Measurements from ENCODE around the gene MRPS10. TPM values are rescaled to one million over a fixed set of nuclear protein-coding genes. Genes with fewer than 3 reads are reported as not detected.

MRPS10 gene
- total RNA-seq, 1 experiment from 2014 or later: 67.6 TPM

- CTCF ChIA-PET: interaction anchor here (0.6 kb wide), 1 partner anchor 46 kb away, joined by 12 read pairs; no protein-coding TSS in a partner anchor
- Histone ChIP-seq H3K27me3 (ENCODE audit: control insufficient read depth, insufficient read depth, low read length) (no peaks in the 10 kb centered on the region), H3K9me3 (ENCODE audit: control insufficient read depth, insufficient read depth, low read depth, low read length) (no peaks in the 10 kb centered on the region), H3K4me1 (ENCODE audit: control insufficient read depth, insufficient read depth, low read length) (peaks cover 87% of the 10 kb centered on the region), H3K4me3 (ENCODE audit: low read depth in 2 of 2, low read length in 2 of 2) (no peak overlapping the region; a peak in 1 of 4 replicates), H3K27ac (ENCODE audit: low read length) (peak overlapping the region; percentile 100), H3K36me3 (ENCODE audit: control insufficient read depth, insufficient read depth, low read length) (no peaks in the 10 kb centered on the region)
- no peak for DNase-seq (ENCODE audit: low read depth, low spot score)
- no peak for TF ChIP-seq SIN3A (IDR thresholded peaks at IDR 0.05; ENCODE audit: borderline replicate concordance, insufficient read depth, low read depth, low read length)
- TF ChIP-seq CTCF (IDR thresholded peaks at IDR 0.05): no peak
- TF ChIP-seq TCF7L2 (IDR thresholded peaks at IDR 0.05; ENCODE audit: low read depth, low read length): 0 out of 2 replicates have a peak, but pooled peaks have one; percentile 8
- TF ChIP-seq REST (IDR thresholded peaks at IDR 0.05; ENCODE audit: insufficient read depth in 1 of 2, low read depth in 2 of 2, low read length in 1 of 2): no peak
- TF ChIP-seq POLR2AphosphoS5 (IDR thresholded peaks at IDR 0.05; ENCODE audit: low read depth, low read length): no peak
- in situ Hi-C loops (cut with HindIII; ENCODE audit: low pct_unique_long_range_greater_than_20kb, low sequenced_read_pairs) (no loop called here), intact Hi-C loops (cut with micrococcal nuclease; ENCODE audit: unreplicated experiment) (no loop called here)
- POLR2A ChIA-PET: interaction anchor here (0.6 to 0.7 kb wide), 3 partner anchors 96 to 225 kb away, joined by 3 to 4 read pairs (median 3); no protein-coding TSS in a partner anchor
- no peak for ATAC-seq
- BruUV-seq (replicated peaks): TSS peak; percentile 97
These were observed 7.3 kb upstream of the MRPS10 start for GRCh38 chr6:42225029-42225339.

- intact Hi-C loops (cut with micrococcal nuclease; ENCODE audit: unreplicated experiment): no loop called here
- TF ChIP-seq POLR2AphosphoS5 (IDR thresholded peaks at IDR 0.05; ENCODE audit: low read depth, low read length): peak; percentile 89
- TF ChIP-seq REST (IDR thresholded peaks at IDR 0.05; ENCODE audit: insufficient read depth in 1 of 2, low read depth in 2 of 2, low read length in 1 of 2): no peak
- peak; percentile 55; the same call in 1 of the 2 replicates for TF ChIP-seq TCF7L2 (IDR thresholded peaks at IDR 0.05; ENCODE audit: low read depth, low read length)
- no peak for TF ChIP-seq CTCF (IDR thresholded peaks at IDR 0.05)
- TF ChIP-seq SIN3A (IDR thresholded peaks at IDR 0.05; ENCODE audit: borderline replicate concordance, insufficient read depth, low read depth, low read length): no peak
- H3K9me3 ChIP-seq (ENCODE audit: control insufficient read depth, insufficient read depth, low read depth, low read length): no peaks in the 10 kb centered on the region
- POLR2A ChIA-PET: interaction anchor here (0.7 kb wide), 3 partner anchors 96 to 203 kb away, joined by 3 to 4 read pairs (median 4); no protein-coding TSS in a partner anchor
- ATAC-seq (peak; percentile 74), DNase-seq (ENCODE audit: low read depth, low spot score) (peak; percentile 98)
- peaks cover 87% of the 10 kb centered on the region for H3K4me1 ChIP-seq (ENCODE audit: control insufficient read depth, insufficient read depth, low read length)
- in situ Hi-C loops (cut with HindIII; ENCODE audit: low pct_unique_long_range_greater_than_20kb, low sequenced_read_pairs): no loop called here
- CTCF ChIA-PET: no interaction called here
- H3K4me3 ChIP-seq (ENCODE audit: low read depth in 2 of 2, low read length in 2 of 2): peak overlapping the region in 1 of 2 experiments; percentile 23; a peak in 2 of 4 replicates
- no peaks in the 10 kb centered on the region for H3K27me3 ChIP-seq (ENCODE audit: control insufficient read depth, insufficient read depth, low read length)
- peak overlapping the region; percentile 100 for H3K27ac ChIP-seq (ENCODE audit: low read length)
- no peaks in the 10 kb centered on the region for H3K36me3 ChIP-seq (ENCODE audit: control insufficient read depth, insufficient read depth, low read length)
- BruUV-seq (replicated peaks): no TSS peak
These were observed 6.8 kb upstream of the MRPS10 start for GRCh38 chr6:42224222-42225028.

Data from Panc1 (cell line).